OCI-LY3 (cell line): ENCODE results near the gene CA7.

ENCODE experiments used
- EZH2phosphoT487 ChIP-seq: fragments of 200-600 bp; shearing (Covaris generic); IDR thresholded peaks from 2 replicates; pipeline ENCODE4 v1.6.1; 2018; ENCODE audit warnings: antibody characterized with exemption, mixed run types, low read depth
- TF ChIP-seq, protein P1 (sequence below): fragments of 200-600, 300-600 bp; sonication (generic); IDR thresholded peaks from 2 replicates; pipeline ENCODE4 v1.5.1; 2014; ENCODE audit warnings: antibody characterized with exemption, low read length, low read depth

DNA sequence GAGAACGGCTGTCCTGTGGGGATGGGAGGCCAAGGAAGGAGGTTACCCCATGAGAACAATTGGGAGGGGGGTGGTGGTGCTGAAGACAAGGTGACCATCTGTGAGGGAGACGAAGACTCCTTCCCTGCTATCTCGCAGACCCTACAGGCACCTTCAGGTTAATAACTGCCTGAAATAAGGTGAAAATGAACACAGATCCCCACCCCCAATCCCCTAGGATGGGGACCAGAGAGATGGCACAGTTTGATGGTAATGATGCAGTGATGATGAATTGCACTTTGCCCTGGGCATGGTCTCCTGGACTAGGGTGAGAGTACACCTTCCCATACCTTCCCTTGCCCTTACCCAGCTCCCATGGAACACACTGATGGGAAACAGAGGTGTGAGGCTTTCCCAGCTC lies 12.0 kb upstream of the CA7 start:
- TF ChIP-seq, protein P1, sequence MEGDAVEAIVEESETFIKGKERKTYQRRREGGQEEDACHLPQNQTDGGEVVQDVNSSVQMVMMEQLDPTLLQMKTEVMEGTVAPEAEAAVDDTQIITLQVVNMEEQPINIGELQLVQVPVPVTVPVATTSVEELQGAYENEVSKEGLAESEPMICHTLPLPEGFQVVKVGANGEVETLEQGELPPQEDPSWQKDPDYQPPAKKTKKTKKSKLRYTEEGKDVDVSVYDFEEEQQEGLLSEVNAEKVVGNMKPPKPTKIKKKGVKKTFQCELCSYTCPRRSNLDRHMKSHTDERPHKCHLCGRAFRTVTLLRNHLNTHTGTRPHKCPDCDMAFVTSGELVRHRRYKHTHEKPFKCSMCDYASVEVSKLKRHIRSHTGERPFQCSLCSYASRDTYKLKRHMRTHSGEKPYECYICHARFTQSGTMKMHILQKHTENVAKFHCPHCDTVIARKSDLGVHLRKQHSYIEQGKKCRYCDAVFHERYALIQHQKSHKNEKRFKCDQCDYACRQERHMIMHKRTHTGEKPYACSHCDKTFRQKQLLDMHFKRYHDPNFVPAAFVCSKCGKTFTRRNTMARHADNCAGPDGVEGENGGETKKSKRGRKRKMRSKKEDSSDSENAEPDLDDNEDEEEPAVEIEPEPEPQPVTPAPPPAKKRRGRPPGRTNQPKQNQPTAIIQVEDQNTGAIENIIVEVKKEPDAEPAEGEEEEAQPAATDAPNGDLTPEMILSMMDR = no peak
- TF ChIP-seq EZH2phosphoT487 = no peak
